Frontal cortex (tissue), 4 donors: Measurements from ENCODE around the gene WDR83. TPM values are rescaled to one million over a fixed set of nuclear protein-coding genes. Genes with fewer than 3 reads are reported as not detected.
"Not testable (repeated sequence)": the region's sequence is repeated elsewhere in the genome, so short reads cannot be mapped to it uniquely, and the experiment has no call there.

ENCODE experiments used
- DNase-seq, 2 donors: peaks; one replicate each; pipeline ENCODE4 v3.0.0; 2012; ENCODE audit warnings: low spot score in 2 of 2
- FAIRE-seq: peaks from 2 replicates; lab custom pipeline; 2012; peaks lifted over from hg19 to GRCh38; lab: Jason Lieb, UNC
- total RNA-seq: library from RNA; depleted of rRNA; stranded (reverse); fragments of >200 nt; gene quantifications from one replicate; pipeline ENCODE4 v1.2.3, GENCODE V29; 2014
- donor health status: control.
- donor health status: control.
- donor health status: control.

Gene WDR83
- total RNA-seq, 1 donor from 2014 or later: 9.0 TPM

- DNase-seq (no peak), FAIRE-seq (no peak)
Measured at GRCh38 chr19:12652219-12652618, 14.4 kb upstream of the WDR83 start.

- FAIRE-seq (no peak), DNase-seq (no peak)
Measured at GRCh38 chr19:12655546-12655945, 11.1 kb upstream of the WDR83 start.

GRCh38 chr19:12656899-12657571 lies 9.6 kb upstream of the WDR83 start:
- DNase-seq (no peak), FAIRE-seq (no peak)

- FAIRE-seq (no peak), DNase-seq (no peak)
Measured at GRCh38 chr19:12657966-12658365, 8.6 kb upstream of the WDR83 start.

- no peak for FAIRE-seq
- no peak for DNase-seq
Measured at GRCh38 chr19:12660980-12661379, 5.6 kb upstream of the WDR83 start.

- DNase-seq (no peak), FAIRE-seq (no peak)
Measured at GRCh38 chr19:12664406-12665280, 2.0 kb upstream of the WDR83 start.

- DNase-seq (no peak), FAIRE-seq (no peak)
Measured at GRCh38 chr19:12665281-12665573, 1.4 kb upstream of the WDR83 start.

- FAIRE-seq (no peak), DNase-seq (no peak)
Measured at GRCh38 chr19:12665671-12666264, 839 bp upstream of the WDR83 start.

- FAIRE-seq: no peak
- DNase-seq: no peak
Measured at GRCh38 chr19:12667731-12668302, 1.2 kb downstream of the WDR83 start.

GRCh38 chr19:12668346-12668745 lies 1.7 kb downstream of the WDR83 start:
- no peak for FAIRE-seq

GRCh38 chr19:12668932-12669269 lies 2.3 kb downstream of the WDR83 start:
- FAIRE-seq (no peak), DNase-seq (peak in 1 of 2 donors; percentile 66)

More at GRCh38 chr19:12668346-12668745, 1.7 kb downstream of the WDR83 start:
- no peak for DNase-seq

GRCh38 chr19:12669270-12670158 lies 2.9 kb downstream of the WDR83 start:
- peak; percentile 85 to 86 for DNase-seq
- FAIRE-seq: no peak

GRCh38 chr19:12670159-12670928 lies 3.7 kb downstream of the WDR83 start:
- DNase-seq: no peak
- FAIRE-seq: no peak

- no peak for DNase-seq
- no peak for FAIRE-seq
Measured at GRCh38 chr19:12672744-12673143, 6.1 kb downstream of the WDR83 start.

- FAIRE-seq: no peak
- DNase-seq: no peak
Measured at GRCh38 chr19:12675399-12675798, 8.8 kb downstream of the WDR83 start.

GRCh38 chr19:12675940-12676339 lies 9.3 kb downstream of the WDR83 start:
- DNase-seq (no peak), FAIRE-seq (no peak)

GRCh38 chr19:12676384-12676792 lies 9.8 kb downstream of the WDR83 start:
- no peak for FAIRE-seq
- DNase-seq: peak in 1 of 2 donors; percentile 75

GRCh38 chr19:12676928-12677327 lies 10.3 kb downstream of the WDR83 start:
- DNase-seq: no peak
- FAIRE-seq: no peak

- not testable (repeated sequence) for FAIRE-seq, DNase-seq
Measured at GRCh38 chr19:12678039-12678438, 11.4 kb downstream of the WDR83 start.
